ENCODE data around the gene AGK.

- TF ChIP-seq CTCF (IDR thresholded peaks at IDR 0.05): no peak
- no peak for TF ChIP-seq EP300 (IDR thresholded peaks at IDR 0.05)
These were observed 39.4 kb upstream of the AGK start for GRCh38 chr7:141511676-141512396.
